ENCODE measurements around the gene C18orf54.
"Not testable (repeated sequence)": the region's sequence is repeated elsewhere in the genome, so short reads cannot be mapped to it uniquely, and the experiment has no call there.

Gene C18orf54

DNA sequence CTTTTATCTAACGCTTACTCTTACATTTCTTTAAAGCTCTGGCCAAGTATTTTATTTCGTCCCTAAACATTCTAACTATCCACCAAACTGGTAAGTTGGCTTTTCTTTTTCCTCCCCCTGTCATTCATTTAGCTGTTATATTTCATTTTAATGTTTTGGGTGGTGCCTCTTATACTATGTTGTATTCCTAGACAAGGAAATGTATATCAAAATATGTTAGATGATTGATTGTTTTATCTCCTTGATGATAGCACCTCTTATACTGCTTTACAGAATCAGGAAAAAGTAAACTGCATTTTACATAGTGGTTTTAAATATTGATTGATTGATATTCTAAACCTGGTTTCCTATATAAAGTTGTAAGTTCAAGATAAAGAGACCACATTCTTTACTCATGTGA is 23.9 kb downstream of the C18orf54 start:
- H3K36me3 ChIP-seq (replicated peaks; ENCODE audit: low read depth, low read length): peaks cover 32% of the 10 kb centered on the region
- no peaks in the 10 kb centered on the region for H3K4me1 ChIP-seq (ENCODE audit: low read length)
- no peaks in the 10 kb centered on the region for H3K27me3 ChIP-seq (ENCODE audit: low read depth, low read length)
- no peaks in the 10 kb centered on the region for H3K9me3 ChIP-seq (ENCODE audit: insufficient read depth, low read length)
- H3K4me2 ChIP-seq (ENCODE audit: low read length): no peak overlapping the region
- no peak overlapping the region for H2AFZ ChIP-seq (ENCODE audit: low read depth, low read length)
- TF ChIP-seq, protein P1, sequence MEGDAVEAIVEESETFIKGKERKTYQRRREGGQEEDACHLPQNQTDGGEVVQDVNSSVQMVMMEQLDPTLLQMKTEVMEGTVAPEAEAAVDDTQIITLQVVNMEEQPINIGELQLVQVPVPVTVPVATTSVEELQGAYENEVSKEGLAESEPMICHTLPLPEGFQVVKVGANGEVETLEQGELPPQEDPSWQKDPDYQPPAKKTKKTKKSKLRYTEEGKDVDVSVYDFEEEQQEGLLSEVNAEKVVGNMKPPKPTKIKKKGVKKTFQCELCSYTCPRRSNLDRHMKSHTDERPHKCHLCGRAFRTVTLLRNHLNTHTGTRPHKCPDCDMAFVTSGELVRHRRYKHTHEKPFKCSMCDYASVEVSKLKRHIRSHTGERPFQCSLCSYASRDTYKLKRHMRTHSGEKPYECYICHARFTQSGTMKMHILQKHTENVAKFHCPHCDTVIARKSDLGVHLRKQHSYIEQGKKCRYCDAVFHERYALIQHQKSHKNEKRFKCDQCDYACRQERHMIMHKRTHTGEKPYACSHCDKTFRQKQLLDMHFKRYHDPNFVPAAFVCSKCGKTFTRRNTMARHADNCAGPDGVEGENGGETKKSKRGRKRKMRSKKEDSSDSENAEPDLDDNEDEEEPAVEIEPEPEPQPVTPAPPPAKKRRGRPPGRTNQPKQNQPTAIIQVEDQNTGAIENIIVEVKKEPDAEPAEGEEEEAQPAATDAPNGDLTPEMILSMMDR (IDR thresholded peaks at IDR 0.05; ENCODE audit: low read depth, low read length): no peak
- TF ChIP-seq EZH2phosphoT487 (IDR thresholded peaks at IDR 0.05; ENCODE audit: low read depth): no peak
- H3K4me3 ChIP-seq (ENCODE audit: low read length): no peak overlapping the region
- H3K79me2 ChIP-seq (ENCODE audit: low read length): no peaks in the 10 kb centered on the region
- H3K9ac ChIP-seq (ENCODE audit: low read length): no peak overlapping the region
- no peak overlapping the region for H3K27ac ChIP-seq (ENCODE audit: low read length)
- H4K20me1 ChIP-seq (ENCODE audit: insufficient read depth, low read length): no peaks in the 10 kb centered on the region

DNA sequence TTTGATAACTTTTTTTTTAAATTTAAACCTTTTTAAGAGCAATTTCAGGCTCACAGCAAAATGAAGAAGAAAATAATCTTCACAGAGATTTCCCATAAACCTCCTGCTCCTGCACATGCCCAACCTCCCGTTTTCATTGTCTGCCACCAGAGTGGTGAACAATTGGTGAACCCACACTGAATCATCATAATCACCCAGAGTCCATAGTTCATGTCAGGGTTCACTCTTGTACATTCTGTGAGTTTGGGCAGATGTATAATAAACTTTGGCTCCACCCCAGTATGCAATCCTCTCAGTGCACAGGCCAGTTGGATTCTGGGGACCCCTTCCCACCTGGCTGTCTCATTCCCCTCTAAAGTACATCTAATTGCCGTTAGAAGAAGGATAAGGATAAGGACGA is 24.4 kb downstream of the C18orf54 start:
- no peak for TF ChIP-seq EZH2phosphoT487 (IDR thresholded peaks at IDR 0.05; ENCODE audit: low read depth)
- TF ChIP-seq, protein P1 (IDR thresholded peaks at IDR 0.05; ENCODE audit: low read depth, low read length): no peak
- Histone ChIP-seq H3K9ac (ENCODE audit: low read length) (no peak overlapping the region), H3K4me3 (ENCODE audit: low read length) (no peak overlapping the region)

DNA sequence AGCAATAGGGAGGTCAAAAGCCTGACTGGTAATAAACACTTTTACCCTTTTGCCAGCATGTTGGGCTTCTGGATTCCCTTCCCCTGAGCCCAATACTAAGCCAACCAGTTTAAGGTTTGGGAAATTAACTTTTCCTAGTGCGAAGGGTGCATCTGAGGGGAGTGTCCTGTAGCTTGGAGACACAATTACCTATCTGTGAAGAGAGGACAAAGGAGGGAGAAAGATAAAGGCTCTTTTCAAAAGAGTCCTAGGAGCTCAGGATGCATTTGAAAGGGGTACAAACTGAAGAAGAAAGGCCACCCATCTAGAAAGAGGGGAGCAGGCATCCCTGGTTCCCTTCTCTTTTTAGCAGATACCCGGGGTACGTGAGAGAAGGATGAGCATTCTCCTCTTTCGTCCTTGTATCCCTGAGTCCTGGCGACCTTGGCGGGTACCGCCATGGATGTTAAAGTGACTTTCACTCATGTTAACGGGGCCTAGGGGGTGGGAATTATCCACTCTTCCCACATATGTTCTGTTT is 25.1 kb downstream of the C18orf54 start:
- H3K27ac ChIP-seq (ENCODE audit: low read length): no peak overlapping the region
- H3K36me3 ChIP-seq (replicated peaks; ENCODE audit: low read depth, low read length): peaks cover 32% of the 10 kb centered on the region
- no peak overlapping the region for H3K9ac ChIP-seq (ENCODE audit: low read length)
- H3K9me3 ChIP-seq (ENCODE audit: insufficient read depth, low read length): no peaks in the 10 kb centered on the region
- H3K4me1 ChIP-seq (ENCODE audit: low read length): no peaks in the 10 kb centered on the region
- no peaks in the 10 kb centered on the region for H3K79me2 ChIP-seq (ENCODE audit: low read length)
- no peak overlapping the region for H3K4me2 ChIP-seq (ENCODE audit: low read length)
- no peaks in the 10 kb centered on the region for H3K27me3 ChIP-seq (ENCODE audit: low read depth, low read length)
- TF ChIP-seq, protein P1 (IDR thresholded peaks at IDR 0.05; ENCODE audit: low read depth, low read length): no peak
- TF ChIP-seq EZH2phosphoT487 (IDR thresholded peaks at IDR 0.05; ENCODE audit: low read depth): no peak
- no peak overlapping the region for H3K4me3 ChIP-seq (ENCODE audit: low read length)
- no peak overlapping the region for H2AFZ ChIP-seq (ENCODE audit: low read depth, low read length)
- no peaks in the 10 kb centered on the region for H4K20me1 ChIP-seq (ENCODE audit: insufficient read depth, low read length)

More for the DNA sequence above, 24.4 kb downstream of the C18orf54 start:
- no peaks in the 10 kb centered on the region for H3K79me2 ChIP-seq (ENCODE audit: low read length)
- H3K27ac ChIP-seq (ENCODE audit: low read length): no peak overlapping the region
- no peak overlapping the region for H3K4me2 ChIP-seq (ENCODE audit: low read length)
- H3K4me1 ChIP-seq (ENCODE audit: low read length): no peaks in the 10 kb centered on the region
- peaks cover 32% of the 10 kb centered on the region for H3K36me3 ChIP-seq (replicated peaks; ENCODE audit: low read depth, low read length)
- H2AFZ ChIP-seq (ENCODE audit: low read depth, low read length): no peak overlapping the region
- no peaks in the 10 kb centered on the region for H3K27me3 ChIP-seq (ENCODE audit: low read depth, low read length)
- no peaks in the 10 kb centered on the region for H4K20me1 ChIP-seq (ENCODE audit: insufficient read depth, low read length)
- no peaks in the 10 kb centered on the region for H3K9me3 ChIP-seq (ENCODE audit: insufficient read depth, low read length)

DNA sequence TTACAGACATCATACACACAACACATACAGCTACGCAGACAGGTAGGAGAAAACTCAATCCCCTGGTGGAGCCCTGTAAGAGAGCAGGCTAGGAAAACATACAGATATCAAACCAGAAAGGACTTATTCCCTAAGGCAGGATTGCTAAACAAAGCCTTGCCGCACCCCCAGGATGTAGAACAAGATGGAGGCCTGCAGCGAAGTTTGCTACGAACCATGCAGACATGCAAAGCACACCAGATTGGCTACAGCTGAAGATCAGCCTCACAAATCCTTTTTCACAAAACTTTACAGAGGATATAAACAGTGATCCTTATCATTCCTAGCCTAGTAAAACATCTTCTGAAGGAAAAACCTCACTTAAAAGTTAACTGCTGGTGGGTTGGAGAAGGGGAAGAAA is 28.3 kb downstream of the C18orf54 start:
- Histone ChIP-seq H2AFZ (ENCODE audit: low read depth, low read length) (no peak overlapping the region), H3K4me1 (ENCODE audit: low read length) (peaks cover 13% of the 10 kb centered on the region), H4K20me1 (ENCODE audit: insufficient read depth, low read length) (no peaks in the 10 kb centered on the region), H3K79me2 (ENCODE audit: low read length) (no peaks in the 10 kb centered on the region), H3K9ac (ENCODE audit: low read length) (no peak overlapping the region), H3K27me3 (ENCODE audit: low read depth, low read length) (no peaks in the 10 kb centered on the region), H3K4me2 (ENCODE audit: low read length) (no peak overlapping the region), H3K4me3 (ENCODE audit: low read length) (no peak overlapping the region), H3K27ac (ENCODE audit: low read length) (no peak overlapping the region), H3K9me3 (ENCODE audit: insufficient read depth, low read length) (no peaks in the 10 kb centered on the region), H3K36me3 (replicated peaks; ENCODE audit: low read depth, low read length) (peaks cover 11% of the 10 kb centered on the region)
- TF ChIP-seq EZH2phosphoT487 (IDR thresholded peaks at IDR 0.05; ENCODE audit: low read depth): no peak
- TF ChIP-seq, protein P1 (IDR thresholded peaks at IDR 0.05; ENCODE audit: low read depth, low read length): no peak

DNA sequence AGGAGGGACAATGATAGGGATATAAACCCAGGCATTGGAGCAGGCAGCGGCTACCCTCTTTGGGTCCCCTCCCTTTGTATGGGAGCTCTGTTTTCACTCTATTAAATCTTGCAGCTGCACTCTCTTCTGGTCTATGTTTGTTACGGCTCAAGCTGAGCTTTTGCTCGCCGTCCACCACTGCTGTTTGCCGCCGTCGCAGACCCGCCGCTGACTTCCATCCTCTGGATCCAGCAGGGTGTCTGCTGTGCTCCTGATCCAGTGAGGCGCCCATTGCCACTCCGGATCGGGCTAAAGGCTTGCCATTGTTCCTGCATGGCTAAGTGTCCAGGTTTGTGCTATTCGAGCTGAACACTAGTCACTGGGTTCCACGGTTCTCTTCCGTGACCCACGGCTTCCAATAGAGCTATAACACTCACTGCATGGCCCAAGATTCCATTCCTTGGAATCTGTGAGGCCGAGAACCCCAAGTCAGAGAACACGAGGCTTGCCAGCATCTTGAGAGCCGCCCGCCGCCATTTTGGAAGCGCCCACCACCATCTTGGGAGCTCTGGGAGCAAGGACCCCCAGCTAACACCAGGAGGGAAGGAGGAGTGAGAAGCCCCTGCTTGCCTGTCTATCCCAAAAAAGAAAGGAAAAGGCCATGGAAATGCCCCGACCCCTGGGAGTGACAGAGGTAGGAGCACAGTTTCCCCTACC is 29.2 kb downstream of the C18orf54 start:
- H3K27me3 ChIP-seq (ENCODE audit: low read depth, low read length); H2AFZ ChIP-seq (ENCODE audit: low read depth, low read length); H3K4me2 ChIP-seq (ENCODE audit: low read length); H3K9ac ChIP-seq (ENCODE audit: low read length); H3K27ac ChIP-seq (ENCODE audit: low read length); H3K4me3 ChIP-seq (ENCODE audit: low read length); H3K79me2 ChIP-seq (ENCODE audit: low read length); H3K9me3 ChIP-seq (ENCODE audit: insufficient read depth, low read length); H3K36me3 ChIP-seq (replicated peaks; ENCODE audit: low read depth, low read length); H4K20me1 ChIP-seq (ENCODE audit: insufficient read depth, low read length): not testable (repeated sequence)
- peaks cover 15% of the 10 kb centered on the region for H3K4me1 ChIP-seq (ENCODE audit: low read length)

Measured in OCI-LY3 (cell line).